ENCODE results near the gene KAT7. TPM values are rescaled to one million over a fixed set of nuclear protein-coding genes. Genes with fewer than 3 reads are reported as not detected.
"Not testable (repeated sequence)": the region's sequence is repeated elsewhere in the genome, so short reads cannot be mapped to it uniquely, and the experiment has no call there.

The KAT7 gene
- total RNA-seq, 1 experiment from 2014 or later: 31.4 TPM

GRCh38 chr17:49809056-49809455, 20.6 kb downstream of the KAT7 start:
- no peak for DNase-seq (ENCODE audit: low read depth)

- no peak for DNase-seq (ENCODE audit: low read depth)
These were observed 26.5 kb downstream of the KAT7 start for GRCh38 chr17:49814781-49815529.

GRCh38 chr17:49815761-49816281, 27.3 kb downstream of the KAT7 start:
- no peak for DNase-seq (ENCODE audit: low read depth)

GRCh38 chr17:49817993-49818392, 29.5 kb downstream of the KAT7 start:
- DNase-seq (ENCODE audit: low read depth): no peak

DNA sequence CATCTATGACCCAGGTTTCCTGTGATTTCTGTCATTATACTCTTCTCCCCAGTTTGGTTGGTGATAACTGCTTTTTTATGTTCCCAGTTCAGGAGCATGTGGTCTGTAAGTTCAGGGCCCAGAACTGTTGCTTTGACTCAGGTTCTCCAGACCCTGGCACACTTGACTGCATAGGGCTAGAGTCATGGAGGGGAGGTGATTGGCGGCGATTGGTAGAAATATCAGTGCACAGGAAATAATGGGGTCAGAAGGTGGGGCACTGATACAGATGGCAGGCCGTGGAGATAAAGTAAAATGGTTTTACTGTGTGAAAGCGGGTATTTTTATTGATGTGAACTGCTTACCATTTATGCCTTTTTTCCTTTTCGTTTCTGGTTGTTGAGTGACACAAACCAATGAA, 30.7 kb downstream of the KAT7 start:
- no peak for DNase-seq (ENCODE audit: low read depth)

DNA sequence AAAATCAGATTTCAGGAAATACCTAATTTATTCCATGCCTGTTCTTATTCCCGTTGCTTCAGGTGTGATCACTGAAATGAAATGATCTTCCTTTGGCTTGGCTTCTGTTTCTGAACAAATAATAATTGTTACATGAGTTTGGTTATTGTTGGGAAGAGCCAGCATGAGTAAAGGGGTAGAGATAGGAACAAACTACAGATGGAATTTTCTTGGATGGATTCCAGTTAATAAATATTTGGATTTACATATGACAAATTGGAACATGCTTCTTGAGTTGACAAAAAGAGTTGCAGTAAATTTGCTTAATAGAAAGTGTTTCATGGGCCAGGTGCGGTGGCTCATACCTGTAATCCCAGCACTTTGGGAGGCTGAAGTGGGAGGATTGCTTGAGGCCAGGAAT, 31.2 kb downstream of the KAT7 start:
- no peak for DNase-seq (ENCODE audit: low read depth)

- no peak for DNase-seq (ENCODE audit: low read depth)
These were observed 32.3 kb downstream of the KAT7 start for GRCh38 chr17:49820773-49821172.

- DNase-seq (ENCODE audit: low read depth): no peak
These were observed 33.0 kb downstream of the KAT7 start for GRCh38 chr17:49821466-49821865.

- no peak for DNase-seq (ENCODE audit: low read depth)
These were observed 33.4 kb downstream of the KAT7 start for GRCh38 chr17:49821916-49822315.

DNA sequence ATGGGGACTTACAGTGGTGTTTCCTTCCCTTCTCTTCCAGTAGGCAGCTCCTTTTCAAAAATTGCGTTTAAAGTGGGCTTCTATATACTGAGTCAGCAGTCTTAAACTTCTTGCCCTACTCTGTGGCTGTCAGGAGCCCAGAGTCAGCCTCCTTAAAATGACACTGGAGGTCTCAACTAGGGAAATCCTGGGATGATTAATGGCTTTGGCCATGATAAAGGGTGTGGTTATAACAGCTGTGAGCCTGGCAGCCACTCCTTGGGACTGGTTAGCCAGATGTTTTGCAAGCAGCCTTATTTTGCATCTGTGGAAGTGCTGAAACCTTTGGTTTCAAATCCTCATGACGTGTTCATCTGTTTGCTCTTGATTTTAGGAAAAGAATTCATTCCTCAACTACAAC, 34.3 kb downstream of the KAT7 start:
- DNase-seq (ENCODE audit: low read depth): no peak

- no peak for DNase-seq (ENCODE audit: low read depth)
These were observed 35.1 kb downstream of the KAT7 start for GRCh38 chr17:49823614-49824013.

- no peak for DNase-seq (ENCODE audit: low read depth)
These were observed 37.2 kb downstream of the KAT7 start for GRCh38 chr17:49825645-49826044.

GRCh38 chr17:49828325-49828724, 39.8 kb downstream of the KAT7 start:
- DNase-seq (ENCODE audit: low read depth): not testable (repeated sequence)

DNA sequence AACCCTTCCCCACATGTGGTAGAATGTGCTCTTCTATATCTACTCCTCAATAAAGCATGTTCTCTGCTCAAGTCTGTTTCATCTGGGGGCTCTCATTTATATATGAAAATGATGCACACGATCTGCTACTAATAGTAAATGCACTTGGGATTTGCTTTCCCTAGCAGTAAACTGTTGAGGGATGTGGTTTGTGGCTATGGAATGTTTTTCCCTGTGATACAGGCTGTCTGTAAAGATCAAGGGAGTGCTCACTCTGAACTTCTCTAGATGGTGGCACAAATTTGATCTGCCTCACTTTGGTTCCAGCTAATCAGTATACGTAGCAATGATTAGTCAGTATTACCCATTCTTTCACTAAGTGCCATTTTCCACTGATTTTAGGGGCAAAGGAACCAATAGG, 40.5 kb downstream of the KAT7 start:
- no peak for DNase-seq (ENCODE audit: low read depth)

DNA sequence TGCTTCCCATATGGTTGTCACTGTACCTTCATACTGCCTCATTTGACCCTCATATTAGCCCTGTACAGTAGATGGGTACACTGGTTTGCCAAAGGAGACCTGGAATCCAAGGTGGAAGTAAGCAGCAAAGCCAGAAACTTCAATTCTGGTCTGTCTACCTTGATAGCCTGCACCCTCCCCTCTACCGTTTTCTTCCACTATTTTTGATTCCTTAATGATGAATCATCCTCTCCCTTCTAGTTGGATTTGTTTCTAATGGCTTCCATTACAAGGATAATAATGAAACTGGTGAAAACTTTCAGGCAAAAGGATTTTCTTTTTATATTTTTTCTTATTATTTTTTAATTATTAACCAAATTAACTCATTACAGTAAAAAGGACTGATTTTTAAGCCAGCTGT, 42.1 kb downstream of the KAT7 start:
- DNase-seq (ENCODE audit: low read depth): no peak

- no peak for DNase-seq (ENCODE audit: low read depth)
These were observed 44.5 kb downstream of the KAT7 start for GRCh38 chr17:49832840-49833599.

- DNase-seq (ENCODE audit: low read depth): no peak
These were observed 45.8 kb downstream of the KAT7 start for GRCh38 chr17:49834118-49834743.

GRCh38 chr17:49835472-49835871, 47.0 kb downstream of the KAT7 start:
- DNase-seq (ENCODE audit: low read depth): no peak

GRCh38 chr17:49836111-49837030, 47.9 kb downstream of the KAT7 start:
- no peak for DNase-seq (ENCODE audit: low read depth)

DNA sequence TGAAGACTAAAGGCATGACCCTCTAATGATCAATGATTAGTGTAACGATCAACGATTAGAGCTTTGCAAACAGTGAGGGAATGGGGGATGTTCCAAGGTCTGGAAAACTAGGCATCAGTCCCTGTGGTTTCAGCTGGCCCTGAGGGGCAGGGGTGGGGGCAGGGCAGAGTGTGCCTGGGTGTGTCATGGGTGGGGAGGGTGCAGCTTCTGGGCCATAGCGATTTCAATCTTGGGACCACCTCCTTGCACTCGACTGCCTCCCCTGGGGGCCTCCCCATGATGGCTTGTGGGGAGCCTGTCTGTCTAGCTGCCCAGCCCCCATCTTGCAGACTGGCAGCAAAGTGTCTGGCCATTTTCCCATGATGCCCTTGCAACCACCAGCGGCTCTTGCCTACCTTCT, 51.0 kb downstream of the KAT7 start:
- DNase-seq (ENCODE audit: low read depth): no peak

GRCh38 chr17:49841548-49841947, 53.1 kb downstream of the KAT7 start:
- no peak for DNase-seq (ENCODE audit: low read depth)

DNA sequence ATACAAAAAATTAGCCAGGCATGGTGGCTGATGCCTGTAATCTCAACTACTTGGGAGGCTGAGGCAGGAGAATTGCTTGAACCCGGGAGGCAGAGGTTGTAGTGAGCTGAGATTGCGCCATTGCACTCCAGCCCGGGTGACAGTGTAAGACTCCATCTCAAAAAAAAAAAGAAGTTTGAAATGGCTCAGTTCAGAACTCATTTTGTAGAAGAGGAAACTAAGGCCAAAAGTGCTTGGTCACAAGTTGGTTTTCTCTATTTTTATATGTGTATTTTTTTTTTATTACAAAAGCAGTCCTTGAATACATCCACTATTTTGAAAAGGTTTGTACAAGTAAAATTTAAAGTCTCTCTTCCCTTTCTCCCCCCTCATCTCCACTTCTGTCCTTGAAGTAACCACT, 53.9 kb downstream of the KAT7 start:
- DNase-seq (ENCODE audit: low read depth): no peak
